Naive B cell (primary cell): ENCODE measurements around the gene MRC1. TPM values are rescaled to one million over a fixed set of nuclear protein-coding genes. Genes with fewer than 3 reads are reported as not detected.

Source experiments
- ATAC-seq, 2 donors: fragments of 150-1000 bp; cut with Tn5 transposase; 2 replicates each; pipeline ENCODE4 v1.10.0; 2021; ENCODE audit warnings: low read depth in 2 of 2, mild to moderate bottlenecking in 2 of 2, moderate library complexity in 2 of 2
- DNase-seq: peaks from one replicate; pipeline ENCODE4 v3.0.0; 2022
- H3K27ac Mint-ChIP-seq, 6 donors: one replicate each; pipeline ENCODE4 v1.8.0; 2020 to 2022; ENCODE audit warnings: mild to moderate bottlenecking in 6 of 6, mixed read lengths in 6 of 6, moderate library complexity in 5 of 6, inconsistent platforms in 2 of 6
- H3K27me3 Mint-ChIP-seq, 3 donors: one replicate each; pipeline ENCODE4 v1.8.0; 2021 to 2022; ENCODE audit warnings: mixed read lengths in 3 of 3, mild to moderate bottlenecking in 1 of 3
- H3K36me3 Mint-ChIP-seq, 2 donors: one replicate each; pipeline ENCODE4 v1.8.0; 2020 to 2022; ENCODE audit warnings: mixed read lengths in 2 of 2, inconsistent platforms in 1 of 2, mild to moderate bottlenecking in 1 of 2
- H3K4me1 Mint-ChIP-seq, 3 donors: one replicate each; pipeline ENCODE4 v1.8.0; 2020 to 2022; ENCODE audit warnings: mixed read lengths in 3 of 3, inconsistent platforms in 1 of 3, mild to moderate bottlenecking in 1 of 3, moderate library complexity in 1 of 3
- H3K4me3 Mint-ChIP-seq, 8 donors: one replicate each; pipeline ENCODE4 v1.8.0; 2020 to 2022; ENCODE audit warnings: mild to moderate bottlenecking in 8 of 8, mixed read lengths in 8 of 8, moderate library complexity in 8 of 8, inconsistent platforms in 2 of 8
- H3K9me3 Mint-ChIP-seq, 7 donors: one replicate each; pipeline ENCODE4 v1.8.0; 2020 to 2022; ENCODE audit warnings: mixed read lengths in 7 of 7, mild to moderate bottlenecking in 5 of 7, inconsistent platforms in 2 of 7, moderate library complexity in 1 of 7
- polyA plus RNA-seq, 6 donors: library from polyadenylated mRNA; unstranded; fragments of 300-500 nt; fragmentation: Illumina TruSeq; gene quantifications; one replicate each; pipeline ENCODE4 v1.2.3, GENCODE V29; 2021; ENCODE audit warnings: low read depth in 6 of 6

The MRC1 gene
- polyA plus RNA-seq, 6 donors from 2014 or later, result not detected

GRCh38 chr10:17785276-17785930 is 23.7 kb upstream of the MRC1 start:
- H3K27ac Mint-ChIP-seq, result peak overlapping the region in 1 of 6 donors; percentile 0
- no peaks in the 10 kb centered on the region for H3K36me3 Mint-ChIP-seq
- ATAC-seq (no peak), DNase-seq (no peak)
- no peaks in the 10 kb centered on the region for H3K27me3 Mint-ChIP-seq
- peaks cover 0 to 3% (median 0%) of the 10 kb centered on the region in 7 donors for H3K9me3 Mint-ChIP-seq
- peaks cover 5 to 8% (median 6%) of the 10 kb centered on the region in 3 donors for H3K4me1 Mint-ChIP-seq
- H3K4me3 Mint-ChIP-seq, result no peak overlapping the region

GRCh38 chr10:17787087-17787961 is 21.8 kb upstream of the MRC1 start:
- H3K27ac Mint-ChIP-seq, result peak overlapping the region in 1 of 6 donors; percentile 50
- DNase-seq (no peak), ATAC-seq (no peak)
- peaks cover 0 to 3% (median 0%) of the 10 kb centered on the region in 7 donors for H3K9me3 Mint-ChIP-seq
- H3K36me3 Mint-ChIP-seq, result no peaks in the 10 kb centered on the region
- no peaks in the 10 kb centered on the region for H3K27me3 Mint-ChIP-seq
- H3K4me1 Mint-ChIP-seq, result peaks cover 5 to 8% (median 6%) of the 10 kb centered on the region in 3 donors
- H3K4me3 Mint-ChIP-seq, result peak overlapping the region in 1 of 8 donors; percentile 34

GRCh38 chr10:17788646-17789045 is 20.5 kb upstream of the MRC1 start:
- no peaks in the 10 kb centered on the region for H3K27me3 Mint-ChIP-seq
- DNase-seq, result no peak
- H3K27ac Mint-ChIP-seq, result no peak overlapping the region
- H3K4me3 Mint-ChIP-seq, result no peak overlapping the region
- ATAC-seq, result no peak
- H3K9me3 Mint-ChIP-seq, result peaks cover 0 to 3% (median 0%) of the 10 kb centered on the region in 7 donors
- H3K4me1 Mint-ChIP-seq, result peaks cover 3 to 7% (median 4%) of the 10 kb centered on the region in 3 donors
- no peaks in the 10 kb centered on the region for H3K36me3 Mint-ChIP-seq

- Mint-ChIP-seq H3K4me3 (no peak overlapping the region), H3K27me3 (no peaks in the 10 kb centered on the region), H3K4me1 (peaks cover 0 to 3% (median 0%) of the 10 kb centered on the region in 3 donors), H3K27ac (no peak overlapping the region), H3K9me3 (peaks cover 0 to 3% (median 0%) of the 10 kb centered on the region in 7 donors), H3K36me3 (no peaks in the 10 kb centered on the region)
- ATAC-seq (no peak), DNase-seq (no peak)
Measured at GRCh38 chr10:17789396-17789795, 19.8 kb upstream of the MRC1 start.

GRCh38 chr10:17790651-17791050 is 18.5 kb upstream of the MRC1 start:
- Mint-ChIP-seq H3K4me1 (no peaks in the 10 kb centered on the region), H3K36me3 (no peaks in the 10 kb centered on the region), H3K27ac (no peak overlapping the region), H3K27me3 (no peaks in the 10 kb centered on the region), H3K4me3 (no peak overlapping the region), H3K9me3 (peaks cover 0 to 2% (median 0%) of the 10 kb centered on the region in 7 donors)
- ATAC-seq (no peak), DNase-seq (no peak)

GRCh38 chr10:17792991-17793390 is 16.2 kb upstream of the MRC1 start:
- Mint-ChIP-seq H3K27me3 (no peaks in the 10 kb centered on the region), H3K9me3 (peaks cover 0 to 2% (median 0%) of the 10 kb centered on the region in 7 donors), H3K4me3 (no peak overlapping the region), H3K36me3 (no peaks in the 10 kb centered on the region), H3K4me1 (no peaks in the 10 kb centered on the region), H3K27ac (no peak overlapping the region)
- DNase-seq (no peak), ATAC-seq (no peak)

GRCh38 chr10:17793823-17794644 is 15.1 kb upstream of the MRC1 start:
- Mint-ChIP-seq H3K27me3 (no peaks in the 10 kb centered on the region), H3K4me1 (no peaks in the 10 kb centered on the region), H3K27ac (no peak overlapping the region), H3K9me3 (peaks cover 0 to 2% (median 0%) of the 10 kb centered on the region in 7 donors), H3K36me3 (no peaks in the 10 kb centered on the region), H3K4me3 (no peak overlapping the region)
- ATAC-seq (no peak), DNase-seq (no peak)

- ATAC-seq (no peak), DNase-seq (no peak)
- H3K4me3 Mint-ChIP-seq, result no peak overlapping the region
- H3K36me3 Mint-ChIP-seq, result no peaks in the 10 kb centered on the region
- H3K27me3 Mint-ChIP-seq, result no peaks in the 10 kb centered on the region
- H3K9me3 Mint-ChIP-seq, result peaks cover 0 to 2% (median 0%) of the 10 kb centered on the region in 7 donors
- no peaks in the 10 kb centered on the region for H3K4me1 Mint-ChIP-seq
- no peak overlapping the region for H3K27ac Mint-ChIP-seq
Measured at GRCh38 chr10:17795083-17795482, 14.1 kb upstream of the MRC1 start.

- Mint-ChIP-seq H3K27me3 (no peaks in the 10 kb centered on the region), H3K9me3 (peaks cover 0 to 2% (median 0%) of the 10 kb centered on the region in 7 donors), H3K4me1 (no peaks in the 10 kb centered on the region), H3K4me3 (no peak overlapping the region), H3K36me3 (no peaks in the 10 kb centered on the region), H3K27ac (peak overlapping the region in 1 of 6 donors; percentile 65)
- no peak for DNase-seq
- ATAC-seq, result no peak
Measured at GRCh38 chr10:17795813-17796594, 13.1 kb upstream of the MRC1 start.

- H3K27me3 Mint-ChIP-seq, result no peaks in the 10 kb centered on the region
- H3K4me1 Mint-ChIP-seq, result peaks cover 10 to 18% (median 17%) of the 10 kb centered on the region in 3 donors
Measured at GRCh38 chr10:17801507-17801906, 7.6 kb upstream of the MRC1 start.

GRCh38 chr10:17802350-17802749 is 6.8 kb upstream of the MRC1 start:
- ATAC-seq (no peak), DNase-seq (no peak)
- H3K27ac Mint-ChIP-seq, result no peak overlapping the region
- H3K4me3 Mint-ChIP-seq, result no peak overlapping the region
- H3K27me3 Mint-ChIP-seq, result no peaks in the 10 kb centered on the region
- H3K4me1 Mint-ChIP-seq, result peaks cover 10 to 21% (median 20%) of the 10 kb centered on the region in 3 donors
- H3K9me3 Mint-ChIP-seq, result peaks cover 0 to 2% (median 0%) of the 10 kb centered on the region in 7 donors
- H3K36me3 Mint-ChIP-seq, result no peaks in the 10 kb centered on the region

More at GRCh38 chr10:17801507-17801906, 7.6 kb upstream of the MRC1 start:
- no peak for DNase-seq
- ATAC-seq, result no peak
- Mint-ChIP-seq H3K4me3 (no peak overlapping the region), H3K36me3 (no peaks in the 10 kb centered on the region), H3K9me3 (peaks cover 0 to 2% (median 0%) of the 10 kb centered on the region in 7 donors), H3K27ac (no peak overlapping the region)

- H3K4me1 Mint-ChIP-seq, result peaks cover 10 to 21% (median 20%) of the 10 kb centered on the region in 3 donors
Measured at GRCh38 chr10:17802976-17803375, 6.2 kb upstream of the MRC1 start.

More at GRCh38 chr10:17802976-17803375, 6.2 kb upstream of the MRC1 start:
- peaks cover 0 to 2% (median 0%) of the 10 kb centered on the region in 7 donors for H3K9me3 Mint-ChIP-seq
- no peak for DNase-seq
- H3K27me3 Mint-ChIP-seq, result no peaks in the 10 kb centered on the region
- no peak overlapping the region for H3K4me3 Mint-ChIP-seq
- H3K36me3 Mint-ChIP-seq, result no peaks in the 10 kb centered on the region
- H3K27ac Mint-ChIP-seq, result no peak overlapping the region
- no peak for ATAC-seq
